Glomerular endothelial cell (primary cell): ENCODE data around the gene PGLYRP3. TPM values are rescaled to one million over a fixed set of nuclear protein-coding genes. Genes with fewer than 3 reads are reported as not detected.

Experiments used
- DNase-seq: peaks from one replicate; pipeline ENCODE4 v3.0.0-alpha.2; 2011; ENCODE audit warnings: low read depth, low spot score; ENCODE audit errors: extremely low read depth
- total RNA-seq: library from RNA; depleted of rRNA; stranded (reverse); fragments of >200 nt; gene quantifications from 2 replicates; pipeline ENCODE4 v1.2.3, GENCODE V29; 2015

PGLYRP3 gene
- total RNA-seq, 1 donor from 2014 or later, result not detected

DNA sequence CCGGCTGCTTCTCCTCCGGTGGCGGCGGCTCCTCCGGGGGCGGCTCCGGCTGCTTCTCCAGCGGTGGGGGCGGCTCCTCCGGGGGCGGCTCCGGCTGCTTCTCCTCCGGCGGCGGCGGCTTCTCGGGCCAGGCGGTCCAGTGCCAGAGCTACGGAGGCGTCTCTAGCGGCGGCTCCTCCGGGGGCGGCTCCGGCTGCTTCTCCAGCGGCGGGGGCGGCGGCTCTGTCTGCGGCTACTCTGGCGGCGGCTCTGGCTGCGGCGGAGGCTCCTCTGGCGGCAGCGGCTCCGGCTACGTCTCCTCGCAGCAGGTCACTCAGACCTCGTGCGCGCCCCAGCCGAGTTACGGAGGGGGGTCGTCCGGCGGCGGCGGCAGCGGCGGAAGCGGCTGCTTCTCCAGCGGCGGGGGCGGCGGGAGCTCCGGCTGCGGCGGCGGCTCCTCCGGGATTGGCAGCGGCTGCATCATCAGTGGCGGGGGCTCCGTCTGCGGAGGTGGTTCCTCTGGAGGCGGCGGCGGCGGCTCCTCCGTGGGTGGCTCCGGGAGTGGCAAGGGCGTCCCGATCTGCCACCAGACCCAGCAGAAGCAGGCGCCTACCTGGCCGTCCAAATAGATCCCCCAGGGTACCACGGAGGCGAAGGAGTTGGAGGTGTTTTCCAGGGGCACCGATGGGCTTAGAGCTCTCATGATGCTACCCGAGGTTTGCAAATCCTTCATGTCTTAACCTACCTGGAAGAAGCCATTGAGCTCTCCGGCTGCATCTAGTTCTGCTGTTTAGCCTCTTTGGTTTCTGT, 51.3 kb downstream of the PGLYRP3 start:
- DNase-seq, result no peak

- DNase-seq, result no peak
These were observed 52.0 kb downstream of the PGLYRP3 start for GRCh38 chr1:153260585-153261280.

DNA sequence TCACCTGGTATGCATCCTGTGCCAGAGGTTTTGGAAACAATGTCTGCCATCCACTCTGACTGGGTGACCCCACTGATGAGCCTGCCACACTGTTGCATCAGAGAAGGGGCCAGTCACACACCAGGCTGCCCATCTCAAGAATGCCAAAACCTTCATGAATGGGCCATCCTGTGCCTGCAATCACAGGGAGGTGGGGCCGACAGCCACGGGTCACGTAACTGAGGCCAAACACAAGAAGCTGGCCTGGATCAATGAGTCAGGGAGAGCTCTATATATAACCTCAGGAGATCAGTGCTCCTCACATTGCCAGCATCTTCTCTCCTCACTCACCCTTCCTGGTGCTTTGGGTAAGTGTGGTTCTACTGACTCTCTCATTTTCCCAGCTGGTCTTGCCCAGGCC, 53.4 kb downstream of the PGLYRP3 start, which contains the start of gene LORICRIN:
Gene LORICRIN (plus strand): TSS at position 301 of the 400 bp plus-strand sequence. CDS start 1,263 bp downstream, outside the sequence.
- DNase-seq, result no peak

DNA sequence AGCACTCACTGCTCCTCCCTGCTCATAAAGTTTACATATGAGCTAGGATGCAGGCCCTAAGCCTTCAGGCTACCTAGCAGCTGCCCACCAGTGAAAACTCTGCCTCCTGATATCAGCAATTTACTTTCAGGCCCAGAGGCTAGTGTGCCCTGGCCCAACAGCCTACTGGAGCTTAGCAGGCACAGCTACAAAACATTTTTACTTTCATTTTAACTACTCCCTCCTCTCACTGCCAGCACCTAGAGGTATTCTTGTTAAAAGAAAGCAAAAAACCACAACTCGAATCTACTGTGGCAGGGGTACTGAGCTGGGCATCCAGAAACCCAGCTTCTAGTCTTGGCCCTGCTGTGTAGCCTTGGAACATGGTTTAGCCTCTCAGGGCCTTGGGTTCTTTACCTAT, 59.1 kb downstream of the PGLYRP3 start:
- DNase-seq, result no peak

DNA sequence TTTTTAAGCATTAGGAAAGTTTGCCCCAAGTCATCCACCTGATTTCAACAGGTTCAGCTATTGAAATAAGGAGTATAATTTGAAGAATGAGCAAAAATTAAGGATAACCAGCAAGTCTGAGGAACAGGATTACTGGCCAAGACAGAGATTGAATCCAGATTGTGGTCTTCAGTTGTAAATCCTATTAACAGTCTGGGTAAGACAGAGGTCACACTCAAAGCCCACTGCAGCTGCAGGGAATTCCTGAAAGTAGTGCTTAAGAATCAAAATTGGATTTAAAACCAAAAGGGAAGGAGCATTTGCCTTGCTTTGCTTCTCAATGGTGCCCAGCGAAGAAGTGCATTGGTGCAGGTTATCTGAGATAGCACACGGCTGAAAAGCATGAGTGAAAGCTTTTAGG, 59.7 kb downstream of the PGLYRP3 start:
- no peak for DNase-seq

DNA sequence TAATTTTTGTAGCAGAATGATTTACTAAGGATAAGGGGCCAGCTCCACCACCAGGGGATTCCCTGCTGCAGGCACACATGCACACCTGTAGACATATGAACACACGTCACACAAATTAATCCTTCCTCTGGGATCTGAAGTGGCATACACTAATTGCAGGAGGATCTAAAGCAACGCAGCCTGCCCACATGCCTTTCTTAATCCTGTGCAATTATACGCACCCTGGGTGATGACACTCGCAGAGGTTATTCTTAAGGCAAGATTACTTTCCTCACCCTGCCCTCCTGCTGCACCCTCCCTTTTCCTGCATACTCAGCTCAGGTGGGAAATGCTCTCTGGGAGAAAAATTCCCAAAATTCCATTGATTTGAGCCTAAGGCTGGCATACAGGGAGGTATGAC, 60.8 kb downstream of the PGLYRP3 start:
- DNase-seq, result no peak

DNA sequence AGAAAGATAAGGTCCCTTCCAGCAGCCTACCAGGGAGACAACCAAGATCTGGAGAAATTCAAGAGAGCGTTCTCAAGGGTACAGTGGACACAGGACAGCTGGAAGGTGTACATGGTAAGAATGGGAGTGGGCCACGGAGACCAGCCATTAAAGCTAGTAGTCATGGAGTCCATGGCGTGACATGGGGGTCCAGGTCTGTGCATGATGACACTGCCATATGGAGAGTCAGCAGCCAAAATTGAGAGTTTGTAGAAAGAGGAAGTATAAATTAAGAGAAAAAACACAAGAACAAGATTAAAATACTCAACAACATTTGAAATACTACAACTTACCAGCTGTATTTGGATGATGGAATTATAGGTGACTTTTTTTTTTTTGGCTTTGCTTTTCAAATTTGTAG, 61.2 kb downstream of the PGLYRP3 start:
- DNase-seq, result no peak

- DNase-seq, result no peak
These were observed 61.7 kb downstream of the PGLYRP3 start for GRCh38 chr1:153251087-153251486.

DNA sequence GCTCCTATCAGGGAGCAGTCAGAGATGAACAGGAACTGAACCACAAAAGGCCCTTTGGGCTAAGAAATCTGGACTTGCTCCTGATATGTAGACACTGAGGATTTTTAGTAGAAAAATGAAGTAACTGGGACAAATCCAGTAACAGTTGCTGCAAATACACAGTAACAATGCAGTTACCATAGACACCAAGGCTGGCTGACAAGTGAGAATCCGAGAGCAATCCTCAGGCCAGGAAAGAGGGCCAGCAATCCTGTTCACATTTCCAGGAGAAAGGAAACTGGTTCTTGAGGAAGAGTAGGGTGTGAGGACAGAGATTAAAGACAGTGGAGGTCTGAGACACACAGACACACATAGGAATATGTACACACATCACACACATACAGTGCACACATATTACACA, 62.6 kb downstream of the PGLYRP3 start:
- no peak for DNase-seq

GRCh38 chr1:153248176-153248879, 64.4 kb downstream of the PGLYRP3 start:
- no peak for DNase-seq

Other genes with a start within 250 kb of the PGLYRP3 start
- gene SPRR2B, start 241.3 kb downstream of the PGLYRP3 start, total RNA-seq, result not detected in 2 replicates
- not detected in 2 replicates for gene SPRR2E, start 218.4 kb downstream of the PGLYRP3 start, total RNA-seq
- gene SPRR2F, start 199.4 kb downstream of the PGLYRP3 start, total RNA-seq, result not detected in 2 replicates
- gene SPRR2G, start 162.1 kb downstream of the PGLYRP3 start, total RNA-seq, result not detected in 2 replicates
- not detected in 2 replicates for gene LELP1, start 109.5 kb downstream of the PGLYRP3 start, total RNA-seq
- not detected in 2 replicates for gene PRR9, start 95.4 kb downstream of the PGLYRP3 start, total RNA-seq
- gene LORICRIN, start 53.3 kb downstream of the PGLYRP3 start, total RNA-seq, result not detected in 2 replicates
- not detected in 2 replicates for gene PGLYRP4, start 35.9 kb upstream of the PGLYRP3 start, total RNA-seq
- gene S100A9, start 44.9 kb upstream of the PGLYRP3 start, total RNA-seq, result not detected in 2 replicates
- gene S100A12, start 62.7 kb upstream of the PGLYRP3 start, total RNA-seq, result not detected in 2 replicates
- gene S100A8, start 78.1 kb upstream of the PGLYRP3 start, total RNA-seq, result not detected in 2 replicates
- not detected in 2 replicates for gene S100A7A, start 103.6 kb upstream of the PGLYRP3 start, total RNA-seq
- not detected in 2 replicates for gene S100A7, start 147.7 kb upstream of the PGLYRP3 start, total RNA-seq
- gene S100A6, start 223.0 kb upstream of the PGLYRP3 start, total RNA-seq, result 581 and 1,075 TPM in 2 replicates
- gene S100A5, start 228.0 kb upstream of the PGLYRP3 start, total RNA-seq, result not detected in 2 replicates
- 7.1 and 17.2 TPM in 2 replicates for gene S100A4, start 232.9 kb upstream of the PGLYRP3 start, total RNA-seq
- gene S100A3, start 236.3 kb upstream of the PGLYRP3 start, total RNA-seq, result 6.8 and 6.9 TPM in 2 replicates